RWPE1 (cell line): Measurements from ENCODE around the gene PTGDS.
A peak's percentile ranks its signal among the peaks of the same experiment; 100 is the strongest.

Experiments
- CTCF ChIA-PET: fragments of 350-600 bp; sonication (Branson Sonifier 250); formaldehyde crosslinking; extraction: SDS; loops from one replicate; lab custom pipeline; 2021; lab: Yijun Ruan, JAX
- POLR2A ChIA-PET: fragments of 400-600 bp; formaldehyde crosslinking; extraction: SDS; loops from one replicate; lab custom pipeline; 2020; ENCODE audit warnings: antibody characterized with exemption; ENCODE audit not compliant: low non-redundant PET; lab: Yijun Ruan, JAX
- DNase-seq: peaks from one replicate; pipeline ENCODE4 v3.0.0; 2012; ENCODE audit warnings: low spot score
- H3K27ac ChIP-seq: fragments of 450-650 bp; 2 replicates; pipeline ENCODE4 v1.5.1; 2017
- CTCF ChIP-seq: fragments of 450-650 bp; conservative IDR thresholded peaks from 2 replicates; pipeline ENCODE4 v1.5.1; 2017; ENCODE audit warnings: low read depth, mild to moderate bottlenecking

The PTGDS gene

GRCh38 chr9:136991993-136992818, 14.9 kb downstream of the PTGDS start, which contains the start of gene PAXX:
Gene PAXX, plus strand, starts transcription at chr9:136992422. Its CDS starts 22 bp downstream, at chr9:136992444.
- peak; percentile 99 for DNase-seq
- ChIA-PET POLR2A (interaction anchor here (0.6 to 1.5 kb wide), 10 partner anchors 8 to 419 kb away, joined by 3 to 8 read pairs (median 4); no protein-coding TSS in a partner anchor), CTCF (interaction anchor here (0.6 to 3.0 kb wide), 7 partner anchors 16 to 261 kb away, joined by 3 to 19 read pairs (median 4); partner anchors contain the start of gene ABCA2)
- no peak for TF ChIP-seq CTCF
- peak within 1 kb of the TSS; percentile 93 for H3K27ac ChIP-seq

- peak overlapping the region; percentile 93 for H3K27ac ChIP-seq
- ChIA-PET CTCF (interaction anchor here (0.6 to 3.0 kb wide), 9 partner anchors 17 to 260 kb away, joined by 3 to 19 read pairs (median 4); partner anchors contain the start of gene ABCA2), POLR2A (interaction anchor here (0.8 to 1.4 kb wide), 5 partner anchors 8 to 47 kb away, joined by 3 to 6 read pairs (median 5); no protein-coding TSS in a partner anchor)
These were observed 15.6 kb downstream of the PTGDS start for GRCh38 chr9:136992819-136993369.

GRCh38 chr9:136994180-136994887, 17.0 kb downstream of the PTGDS start:
- POLR2A ChIA-PET = no interaction called here
- no peak for TF ChIP-seq CTCF
- CTCF ChIA-PET = interaction anchor here (1.0 to 3.0 kb wide), 2 partner anchors 35 to 40 kb away, joined by 4 to 19 read pairs; partner anchors contain the start of gene ABCA2

More at GRCh38 chr9:136992819-136993369, 15.6 kb downstream of the PTGDS start:
- TF ChIP-seq CTCF = no peak
- DNase-seq = no peak

GRCh38 chr9:136994888-136995230, 17.6 kb downstream of the PTGDS start:
- TF ChIP-seq CTCF = no peak
- no peak for DNase-seq
- peak overlapping the region; percentile 93 for H3K27ac ChIP-seq
- POLR2A ChIA-PET = no interaction called here
- CTCF ChIA-PET = interaction anchor here (0.7 to 1.5 kb wide), 2 partner anchors 33 to 171 kb away, joined by 3 read pairs; partner anchors contain the start of gene ABCA2

More at GRCh38 chr9:136994180-136994887, 17.0 kb downstream of the PTGDS start:
- peak overlapping the region; percentile 93 for H3K27ac ChIP-seq
- DNase-seq = no peak

- CTCF ChIA-PET = interaction anchor here (0.6 to 2.0 kb wide), 5 partner anchors 33 to 171 kb away, joined by 3 to 9 read pairs (median 3); partner anchors contain the start of gene ABCA2
- POLR2A ChIA-PET = interaction anchor here (1.3 kb wide), 1 partner anchor 17 kb away, joined by 3 read pairs; no protein-coding TSS in a partner anchor
These were observed 18.1 kb downstream of the PTGDS start for GRCh38 chr9:136995362-136995761.

More at GRCh38 chr9:136995362-136995761, 18.1 kb downstream of the PTGDS start:
- H3K27ac ChIP-seq = peak overlapping the region; percentile 93
- TF ChIP-seq CTCF = no peak
- DNase-seq = no peak
